SJCRH30 (cell line): ENCODE results near the gene KY. TPM values are rescaled to one million over a fixed set of nuclear protein-coding genes. Genes with fewer than 3 reads are reported as not detected.

Source experiments
- DNase-seq, 2 experiments: peaks; one replicate each; pipeline ENCODE4 v3.0.0-alpha.2; 2015 to 2020
- H3K27ac ChIP-seq: fragments of 250-450 bp; sonication (Bioruptor Pico); 2 replicates; pipeline ENCODE4 v1.5.1; 2020; ENCODE audit warnings: mild to moderate bottlenecking, moderate library complexity
- H3K27me3 ChIP-seq: fragments of 250-450 bp; sonication (Bioruptor Pico); 2 replicates; pipeline ENCODE4 v1.5.1; 2020; ENCODE audit warnings: mild to moderate bottlenecking, moderate library complexity
- H3K36me3 ChIP-seq: fragments of 250-450 bp; sonication (Bioruptor Pico); 2 replicates; pipeline ENCODE4 v1.5.1; 2020; ENCODE audit warnings: mild to moderate bottlenecking, moderate library complexity
- H3K4me1 ChIP-seq: fragments of 250-450 bp; sonication (Bioruptor Pico); 2 replicates; pipeline ENCODE4 v1.5.1; 2020; ENCODE audit warnings: mild to moderate bottlenecking, moderate library complexity
- H3K4me3 ChIP-seq: fragments of 250-450 bp; sonication (Bioruptor Pico); 2 replicates; pipeline ENCODE4 v1.5.1; 2020; ENCODE audit warnings: mild to moderate bottlenecking, moderate library complexity
- H3K9me3 ChIP-seq: fragments of 250-450 bp; sonication (Bioruptor Pico); replicated peaks from 2 replicates; pipeline ENCODE4 v1.5.1; 2020; ENCODE audit warnings: mild to moderate bottlenecking, moderate library complexity
- total RNA-seq: library from RNA; depleted of rRNA; stranded (reverse); fragments of >200 nt; shearing (Covaris generic); gene quantifications from 2 replicates; pipeline ENCODE4 v1.2.3, GENCODE V29; 2014

KY gene
- total RNA-seq, 1 experiment from 2014 or later, result not detected

DNA sequence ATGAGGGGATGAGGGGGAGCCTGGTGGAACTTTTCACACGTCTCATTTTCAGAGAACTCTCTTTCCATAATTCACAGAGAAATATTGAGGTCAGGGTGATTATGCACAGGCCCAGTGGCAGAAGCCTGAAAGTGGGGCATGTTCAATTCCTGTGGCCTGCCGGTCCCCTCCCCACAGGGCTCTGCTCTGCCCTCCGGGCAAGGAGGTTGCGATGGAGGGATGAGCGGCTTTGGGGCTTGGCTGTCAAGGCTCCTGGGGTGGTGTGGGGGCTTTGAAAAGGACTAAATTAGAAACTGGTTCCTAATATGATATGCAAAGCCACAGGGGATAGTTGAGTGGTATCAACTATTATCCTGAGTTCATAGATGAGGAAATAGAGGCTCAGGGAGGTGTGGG, 9.2 kb upstream of the KY start:
- H3K4me3 ChIP-seq, result no peak overlapping the region
- no peak for DNase-seq
- H3K4me1 ChIP-seq, result peaks cover 10% of the 10 kb centered on the region
- H3K27ac ChIP-seq, result no peak overlapping the region
- no peaks in the 10 kb centered on the region for H3K36me3 ChIP-seq
- no peaks in the 10 kb centered on the region for H3K9me3 ChIP-seq
- no peaks in the 10 kb centered on the region for H3K27me3 ChIP-seq

DNA sequence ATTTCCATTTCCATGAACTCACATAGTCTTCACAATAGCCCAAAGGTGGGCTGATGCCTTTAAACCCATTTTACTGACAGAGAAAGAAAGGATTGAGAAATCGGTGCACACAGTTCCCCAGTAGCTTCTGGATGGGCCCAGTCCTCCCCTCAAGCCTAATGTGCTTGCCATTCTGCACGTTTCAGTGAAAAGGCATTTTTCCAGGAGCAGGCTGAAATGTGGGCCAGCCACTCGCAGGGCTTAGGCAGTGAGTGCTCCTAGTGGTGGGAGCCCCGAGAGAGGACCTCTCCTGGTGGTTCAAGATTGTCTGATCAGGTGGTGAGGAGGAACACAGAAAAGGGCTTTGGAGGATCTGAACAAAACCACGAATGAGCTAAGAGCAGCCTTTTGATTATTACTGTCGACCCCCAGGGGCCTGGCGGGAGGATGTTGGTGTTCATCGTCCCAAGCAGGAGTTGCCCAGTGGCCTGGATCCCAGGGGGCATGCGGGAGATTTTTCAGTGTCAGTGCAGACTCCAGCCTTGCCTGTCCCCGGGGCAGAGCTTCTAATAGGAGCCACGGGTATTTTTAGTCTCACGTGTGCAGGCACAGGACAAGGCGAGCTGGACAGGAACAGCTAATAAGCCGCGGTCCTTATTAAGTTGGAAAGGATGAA, 8.7 kb upstream of the KY start:
- no peak for DNase-seq
- H3K27me3 ChIP-seq, result no peaks in the 10 kb centered on the region
- H3K27ac ChIP-seq, result no peak overlapping the region
- no peaks in the 10 kb centered on the region for H3K36me3 ChIP-seq
- H3K9me3 ChIP-seq, result no peaks in the 10 kb centered on the region
- H3K4me1 ChIP-seq, result peaks cover 10% of the 10 kb centered on the region
- H3K4me3 ChIP-seq, result no peak overlapping the region

DNA sequence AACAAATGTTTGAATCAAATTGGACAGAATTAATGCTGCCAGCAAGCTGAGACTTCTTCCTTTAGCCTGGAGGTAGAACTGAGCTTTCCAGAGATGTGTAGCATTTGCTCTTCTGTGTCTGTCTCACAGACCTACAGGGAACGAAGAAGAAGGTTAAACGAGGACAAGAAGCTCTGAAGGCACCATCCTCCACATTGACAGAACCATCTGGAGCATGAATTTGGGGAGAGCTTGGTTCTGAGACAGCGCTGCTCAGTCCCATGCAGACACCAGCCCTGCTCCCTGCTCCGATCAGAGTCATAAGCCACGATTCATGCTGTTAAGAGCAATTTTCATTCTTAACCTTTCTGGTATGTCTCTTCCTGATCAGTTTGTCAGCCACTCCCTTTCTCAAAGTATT, 7.7 kb upstream of the KY start:
- Histone ChIP-seq H3K27ac (no peak overlapping the region), H3K4me3 (no peak overlapping the region), H3K36me3 (no peaks in the 10 kb centered on the region), H3K9me3 (no peaks in the 10 kb centered on the region), H3K4me1 (peaks cover 6% of the 10 kb centered on the region), H3K27me3 (no peaks in the 10 kb centered on the region)
- no peak for DNase-seq

DNA sequence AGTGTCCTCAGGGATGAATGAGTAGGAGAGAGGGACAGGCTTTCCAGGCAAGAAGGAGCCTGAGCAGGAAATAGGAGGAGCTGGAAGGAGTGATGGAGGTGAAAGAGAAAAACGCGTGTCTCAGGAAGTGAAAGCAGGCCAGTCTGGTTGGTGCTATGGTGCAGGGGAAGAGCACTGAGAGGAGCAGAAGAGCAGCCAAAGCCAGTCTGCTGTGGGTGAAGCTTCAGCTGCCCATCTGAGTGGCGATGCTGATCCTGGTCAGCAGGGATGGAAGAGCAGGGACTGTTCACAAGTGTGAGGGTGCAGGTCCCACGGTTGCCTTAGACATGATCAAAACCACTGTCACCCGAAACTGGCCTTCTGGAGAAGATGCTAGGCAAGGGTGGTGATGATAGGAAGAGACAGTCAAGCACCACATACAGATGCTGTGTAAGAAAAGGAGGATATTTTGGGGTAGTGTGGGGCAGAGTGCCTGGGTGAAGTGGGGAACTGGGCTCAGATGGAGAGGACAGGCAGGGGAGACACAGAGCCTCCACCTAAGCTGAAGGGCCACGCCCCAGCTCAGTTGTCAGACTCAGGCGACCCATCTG, 5.5 kb upstream of the KY start:
- no peak overlapping the region for H3K27ac ChIP-seq
- DNase-seq, result no peak
- no peaks in the 10 kb centered on the region for H3K9me3 ChIP-seq
- H3K4me1 ChIP-seq, result no peaks in the 10 kb centered on the region
- H3K27me3 ChIP-seq, result no peaks in the 10 kb centered on the region
- H3K4me3 ChIP-seq, result no peak overlapping the region
- H3K36me3 ChIP-seq, result no peaks in the 10 kb centered on the region

DNA sequence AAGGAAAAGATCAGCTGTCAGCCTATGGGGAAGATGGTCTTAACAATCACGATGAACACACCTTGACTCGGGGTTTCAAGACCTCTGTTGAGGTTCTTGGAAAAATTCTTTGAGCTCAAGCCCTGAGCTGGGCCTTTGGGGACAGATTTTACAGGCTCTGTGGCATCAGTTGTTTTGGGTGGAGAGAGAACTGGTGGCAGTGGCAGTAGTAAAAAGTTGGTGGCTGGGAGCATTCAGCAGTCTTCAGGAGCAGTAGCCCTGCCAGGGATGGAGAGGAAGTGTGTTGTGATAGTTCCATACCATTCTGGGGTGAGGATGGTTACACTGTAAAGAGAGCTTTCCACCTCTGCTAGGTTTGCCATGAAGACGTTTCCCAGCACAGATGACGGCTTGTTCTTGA, 4.9 kb upstream of the KY start:
- Histone ChIP-seq H3K27ac (no peak overlapping the region), H3K36me3 (no peaks in the 10 kb centered on the region)

DNA sequence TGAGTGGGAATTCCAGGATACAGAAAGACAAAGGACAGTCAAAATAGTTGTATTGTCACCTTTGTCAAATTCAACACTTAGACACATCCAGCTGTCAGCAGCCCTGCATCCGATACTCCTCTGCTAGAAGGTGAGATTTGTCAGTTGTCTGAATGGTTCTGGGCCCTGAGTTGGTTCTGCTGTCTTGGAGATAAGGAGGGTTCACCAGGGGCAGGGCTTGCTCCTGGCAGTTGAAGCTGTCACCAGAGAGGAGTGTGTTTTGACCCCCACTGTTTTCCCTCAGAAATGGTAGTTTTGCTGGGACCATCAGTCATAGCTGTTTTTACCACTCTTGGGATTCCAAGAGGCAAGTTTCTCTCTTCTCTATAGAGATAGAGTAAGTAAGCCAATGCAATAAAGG, 3.2 kb upstream of the KY start:
- H3K36me3 ChIP-seq, result no peaks in the 10 kb centered on the region
- DNase-seq, result no peak
- H3K9me3 ChIP-seq, result no peaks in the 10 kb centered on the region
- H3K27ac ChIP-seq, result no peak overlapping the region
- no peaks in the 10 kb centered on the region for H3K27me3 ChIP-seq
- no peak overlapping the region for H3K4me3 ChIP-seq
- H3K4me1 ChIP-seq, result no peaks in the 10 kb centered on the region

More for the DNA sequence above, 4.9 kb upstream of the KY start:
- Histone ChIP-seq H3K9me3 (no peaks in the 10 kb centered on the region), H3K4me1 (no peaks in the 10 kb centered on the region), H3K4me3 (no peak overlapping the region), H3K27me3 (no peaks in the 10 kb centered on the region)
- DNase-seq, result no peak

DNA sequence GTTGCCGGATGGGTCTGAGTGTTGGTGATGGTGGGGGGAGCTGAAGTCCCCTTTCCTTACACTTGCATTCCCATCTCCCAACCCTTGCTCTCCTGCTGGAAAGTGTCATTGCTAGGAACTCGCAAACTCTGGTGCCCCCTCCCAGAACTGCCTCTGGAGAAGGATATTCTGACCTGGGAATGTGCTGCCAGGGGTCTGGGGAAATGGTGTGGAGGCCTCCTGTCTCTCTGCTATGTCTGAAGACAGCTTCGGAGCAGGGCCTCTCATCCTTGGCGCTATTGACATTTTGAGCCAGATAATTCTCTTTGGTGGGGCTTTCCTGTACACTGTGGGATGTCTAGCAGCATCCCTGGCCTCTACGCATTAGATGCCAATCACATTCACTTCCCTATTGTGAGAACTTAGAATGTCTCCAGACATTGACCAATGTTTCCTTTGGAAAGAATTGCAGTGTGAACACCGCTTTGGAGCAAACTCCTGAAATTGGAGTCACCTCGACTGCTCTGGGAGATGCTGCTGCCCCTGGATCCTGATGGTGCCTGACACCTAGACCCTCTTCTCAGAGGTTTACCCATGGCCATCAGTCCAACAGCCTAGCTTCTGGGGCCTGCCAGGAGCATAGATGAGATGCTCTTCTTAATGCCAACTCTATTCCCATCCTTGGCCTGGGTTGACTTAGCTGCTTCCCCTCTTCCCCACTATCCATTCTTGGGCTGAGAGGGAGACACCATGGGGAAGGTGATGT, 2.2 kb upstream of the KY start:
- no peaks in the 10 kb centered on the region for H3K4me1 ChIP-seq
- no peak overlapping the region for H3K4me3 ChIP-seq
- DNase-seq, result no peak
- no peaks in the 10 kb centered on the region for H3K36me3 ChIP-seq
- H3K9me3 ChIP-seq, result no peaks in the 10 kb centered on the region
- H3K27me3 ChIP-seq, result no peaks in the 10 kb centered on the region
- H3K27ac ChIP-seq, result no peak overlapping the region

DNA sequence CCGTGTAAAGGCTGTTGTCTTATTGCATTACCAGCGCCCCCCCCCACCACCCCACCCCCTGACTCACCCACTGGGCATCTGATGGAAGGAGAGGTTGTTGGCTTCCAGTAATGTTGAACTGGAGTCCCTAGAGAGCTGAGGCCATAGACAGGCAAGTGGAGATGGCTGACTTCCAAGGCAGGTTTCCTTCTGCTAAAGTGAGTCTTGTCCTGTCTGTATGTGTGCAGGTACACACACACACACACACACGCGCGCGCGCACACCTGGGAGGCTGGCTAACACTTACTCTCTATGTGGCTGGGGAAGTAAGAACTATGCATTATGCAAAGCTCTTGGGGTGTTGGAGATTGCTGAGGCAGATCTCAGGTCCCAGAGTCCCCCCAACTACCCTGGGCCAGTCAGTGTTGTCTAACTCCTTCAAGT, 1.6 kb upstream of the KY start:
- no peak overlapping the region for H3K27ac ChIP-seq
- no peaks in the 10 kb centered on the region for H3K27me3 ChIP-seq
- no peak for DNase-seq

DNA sequence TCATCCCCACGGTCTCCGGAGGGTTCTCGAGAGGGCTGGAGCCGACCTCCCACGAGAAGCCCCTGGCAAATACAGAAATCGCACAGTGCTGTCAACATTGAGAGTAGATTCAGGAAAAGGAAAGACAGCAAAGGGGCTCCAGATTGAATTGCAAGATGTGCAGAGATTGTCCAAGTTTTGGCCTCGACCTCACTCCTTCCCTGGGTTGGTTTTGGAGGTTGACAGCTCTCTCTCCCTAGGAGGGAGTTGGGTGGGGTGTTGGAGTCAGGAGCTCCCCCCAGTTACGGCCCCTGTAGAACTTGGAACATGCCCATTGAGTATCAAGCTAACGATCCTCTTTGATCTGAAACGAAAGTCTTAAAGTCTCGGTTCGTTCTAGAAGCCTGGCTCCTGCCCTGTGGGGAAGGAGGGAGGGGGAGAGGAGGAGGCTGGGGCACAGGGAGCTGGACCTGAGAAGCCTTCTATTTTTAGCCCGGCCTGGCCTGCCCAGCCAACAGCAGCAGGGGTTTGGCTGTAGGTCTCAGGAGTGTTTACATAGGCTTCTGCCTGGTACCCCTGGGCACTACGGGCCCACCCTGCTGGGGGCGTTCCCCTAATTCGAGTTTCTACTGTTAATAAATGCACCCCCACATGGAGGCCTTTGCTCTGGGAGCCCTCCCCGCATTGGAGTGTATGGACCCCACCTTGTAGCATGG, 672 bp upstream of the KY start:
- H3K4me3 ChIP-seq, result no peak overlapping the region
- no peaks in the 10 kb centered on the region for H3K27me3 ChIP-seq
- H3K27ac ChIP-seq, result no peak overlapping the region
- DNase-seq, result no peak
- H3K9me3 ChIP-seq, result no peaks in the 10 kb centered on the region
- no peaks in the 10 kb centered on the region for H3K4me1 ChIP-seq
- H3K36me3 ChIP-seq, result no peaks in the 10 kb centered on the region

More for the DNA sequence above, 1.6 kb upstream of the KY start:
- Histone ChIP-seq H3K4me1 (no peaks in the 10 kb centered on the region), H3K9me3 (no peaks in the 10 kb centered on the region), H3K4me3 (no peak overlapping the region), H3K36me3 (no peaks in the 10 kb centered on the region)

DNA sequence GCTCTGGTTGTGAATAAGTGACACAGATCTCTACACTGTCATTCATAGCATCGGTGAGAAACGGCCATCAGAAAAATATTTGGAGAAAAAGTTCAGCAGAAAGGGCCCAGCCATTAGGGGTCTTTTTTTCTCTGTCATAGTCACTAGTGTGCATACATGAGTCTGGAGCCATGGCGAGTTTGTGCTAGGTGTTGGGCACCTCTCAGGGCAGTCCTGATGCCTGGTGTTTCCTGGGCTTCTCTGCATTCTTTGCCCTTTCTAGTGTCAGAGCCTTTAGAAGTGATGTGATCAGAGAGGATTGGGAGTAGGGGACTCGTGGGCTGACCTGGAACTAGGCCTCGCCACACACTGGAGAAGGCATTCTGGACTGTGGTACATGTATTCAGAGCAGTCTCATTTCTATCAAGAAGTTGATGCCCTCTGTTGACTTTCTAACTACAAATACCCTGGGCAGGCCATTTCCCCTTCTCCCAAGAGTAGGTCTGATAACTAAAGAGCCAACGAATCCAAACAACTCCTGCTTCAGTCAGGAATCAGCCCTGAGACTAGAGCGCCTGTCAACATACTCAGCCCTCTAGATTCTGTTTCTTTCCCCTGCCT, 1.6 kb downstream of the KY start:
- H3K36me3 ChIP-seq, result no peaks in the 10 kb centered on the region
- H3K4me1 ChIP-seq, result no peaks in the 10 kb centered on the region
- H3K9me3 ChIP-seq, result no peaks in the 10 kb centered on the region
- H3K27ac ChIP-seq, result no peak overlapping the region
- DNase-seq, result no peak
- H3K27me3 ChIP-seq, result no peaks in the 10 kb centered on the region
- H3K4me3 ChIP-seq, result no peak overlapping the region

DNA sequence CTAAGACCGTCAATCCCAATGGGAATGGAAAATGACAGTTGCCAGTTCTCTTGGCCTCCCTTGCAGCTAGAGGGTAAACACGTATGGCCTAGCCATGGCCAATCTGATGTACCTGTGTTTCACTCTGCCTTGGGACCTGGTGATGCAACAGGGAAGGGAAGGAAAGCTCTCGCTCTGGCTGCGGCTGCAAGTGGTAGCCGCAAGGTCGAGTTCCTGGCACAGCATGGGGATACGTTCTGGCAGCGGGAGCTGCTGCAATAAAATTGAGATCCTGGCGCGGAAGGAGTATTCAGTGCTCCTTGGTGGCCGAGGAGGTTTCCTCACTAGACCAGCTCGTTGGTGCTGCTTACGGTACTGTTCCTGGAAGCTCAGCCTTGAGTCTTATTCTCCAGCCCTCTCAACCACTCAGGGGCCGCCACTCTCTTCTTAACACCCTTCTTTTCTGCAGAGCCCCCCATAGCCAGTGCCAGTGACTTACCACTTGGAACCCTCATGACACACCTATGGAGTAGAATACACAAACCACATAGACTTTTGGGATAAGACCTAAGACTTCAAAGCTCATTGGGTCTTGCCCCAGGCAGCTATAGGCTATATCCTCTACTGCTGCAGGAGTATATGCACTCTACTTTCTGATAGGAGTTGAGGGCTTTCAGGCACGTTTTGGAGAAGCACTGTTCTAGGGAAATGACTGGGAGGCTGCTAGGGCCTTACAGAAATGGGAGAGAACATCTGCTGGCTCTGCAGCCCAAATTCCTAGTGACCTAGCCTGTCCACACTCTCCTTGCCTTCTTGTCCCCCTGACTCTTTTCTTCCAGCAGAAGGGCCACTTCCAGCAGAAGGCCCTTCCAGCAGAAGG, 2.7 kb downstream of the KY start:
- Histone ChIP-seq H3K36me3 (no peaks in the 10 kb centered on the region), H3K27me3 (no peaks in the 10 kb centered on the region), H3K4me1 (no peaks in the 10 kb centered on the region), H3K9me3 (no peaks in the 10 kb centered on the region), H3K4me3 (no peak overlapping the region), H3K27ac (no peak overlapping the region)
- no peak for DNase-seq

DNA sequence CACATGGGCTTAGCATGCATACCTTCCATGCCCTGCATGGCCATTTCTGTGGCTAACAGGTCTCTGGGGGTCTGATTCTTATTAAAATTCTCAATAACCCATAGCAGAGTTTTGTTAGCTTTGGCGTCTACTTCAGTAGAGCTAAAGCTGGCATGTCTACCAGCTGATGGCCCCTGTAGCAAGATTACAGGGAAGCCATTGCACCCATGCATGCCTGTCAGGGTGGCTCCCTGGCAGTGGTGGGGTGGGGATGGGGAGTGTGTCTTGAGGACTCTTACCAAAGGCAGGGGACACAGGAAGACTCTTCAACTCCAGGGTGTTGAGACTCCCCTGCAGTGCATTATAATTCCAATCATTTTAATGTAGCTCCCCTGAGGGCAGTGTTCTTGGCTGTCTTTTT, 4.7 kb downstream of the KY start:
- Histone ChIP-seq H3K4me3 (no peak overlapping the region), H3K4me1 (no peaks in the 10 kb centered on the region), H3K27ac (no peak overlapping the region), H3K9me3 (no peaks in the 10 kb centered on the region), H3K27me3 (no peaks in the 10 kb centered on the region), H3K36me3 (no peaks in the 10 kb centered on the region)
- no peak for DNase-seq

DNA sequence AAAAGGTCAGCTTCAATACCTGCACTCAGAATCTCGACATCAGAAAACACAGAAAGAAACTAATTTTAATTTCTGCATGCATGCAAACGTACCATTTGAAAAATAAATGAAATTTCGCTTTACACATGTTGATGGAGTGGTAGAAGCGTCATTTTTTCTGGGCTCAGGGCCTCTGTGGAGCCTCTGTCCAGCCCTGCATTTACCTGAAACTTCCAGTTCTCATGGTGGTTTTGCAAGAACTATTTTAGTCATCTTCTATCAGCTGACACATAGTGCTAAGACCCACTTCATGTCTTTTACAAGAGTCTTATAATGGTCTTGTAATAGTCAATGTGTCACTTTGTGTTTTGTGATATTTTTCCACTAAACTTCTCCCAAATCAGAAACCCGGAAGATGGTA, 5.3 kb downstream of the KY start:
- H3K36me3 ChIP-seq, result no peaks in the 10 kb centered on the region
- H3K4me1 ChIP-seq, result no peaks in the 10 kb centered on the region
- H3K27me3 ChIP-seq, result no peaks in the 10 kb centered on the region
- H3K9me3 ChIP-seq, result no peaks in the 10 kb centered on the region
- no peak for DNase-seq
- no peak overlapping the region for H3K4me3 ChIP-seq
- no peak overlapping the region for H3K27ac ChIP-seq
